Measurements from ENCODE around the gene NCAPH2.

The NCAPH2 gene

GRCh38 chr22:50507991-50508884 lies at the start of gene NCAPH2:
Gene NCAPH2 (plus strand): TSS chr22:50508224. CDS start chr22:50508338, 114 bp downstream.
- peak; percentile 95 for DNase-seq (ENCODE audit: low spot score)

- no peak for DNase-seq (ENCODE audit: low spot score)
Measured at GRCh38 chr22:50459016-50459415, 49.0 kb upstream of the NCAPH2 start.

GRCh38 chr22:50459496-50460140 lies 48.4 kb upstream of the NCAPH2 start:
- no peak for DNase-seq (ENCODE audit: low spot score)

- no peak for DNase-seq (ENCODE audit: low spot score)
Measured at GRCh38 chr22:50460938-50461337, 47.1 kb upstream of the NCAPH2 start.

GRCh38 chr22:50461536-50461935 lies 46.5 kb upstream of the NCAPH2 start:
- no peak for DNase-seq (ENCODE audit: low spot score)

- DNase-seq (ENCODE audit: low spot score), result no peak
Measured at GRCh38 chr22:50461979-50462540, 46.0 kb upstream of the NCAPH2 start.

GRCh38 chr22:50463188-50463900 lies 44.7 kb upstream of the NCAPH2 start:
- no peak for DNase-seq (ENCODE audit: low spot score)

GRCh38 chr22:50464451-50464850 lies 43.6 kb upstream of the NCAPH2 start:
- DNase-seq (ENCODE audit: low spot score), result no peak

- no peak for DNase-seq (ENCODE audit: low spot score)
Measured at GRCh38 chr22:50465066-50465930, 42.7 kb upstream of the NCAPH2 start.

GRCh38 chr22:50467341-50467740 lies 40.7 kb upstream of the NCAPH2 start:
- no peak for DNase-seq (ENCODE audit: low spot score)

GRCh38 chr22:50467773-50468440 lies 40.1 kb upstream of the NCAPH2 start:
- DNase-seq (ENCODE audit: low spot score), result no peak

GRCh38 chr22:50468626-50469025 lies 39.4 kb upstream of the NCAPH2 start:
- DNase-seq (ENCODE audit: low spot score), result no peak

GRCh38 chr22:50469377-50470305 lies 38.4 kb upstream of the NCAPH2 start:
- DNase-seq (ENCODE audit: low spot score), result no peak

GRCh38 chr22:50470491-50470890 lies 37.5 kb upstream of the NCAPH2 start:
- DNase-seq (ENCODE audit: low spot score), result no peak

- DNase-seq (ENCODE audit: low spot score), result no peak
Measured at GRCh38 chr22:50471197-50471847, 36.7 kb upstream of the NCAPH2 start.

- DNase-seq (ENCODE audit: low spot score), result no peak
Measured at GRCh38 chr22:50471962-50472361, 36.1 kb upstream of the NCAPH2 start.

GRCh38 chr22:50473088-50473487 lies 34.9 kb upstream of the NCAPH2 start:
- DNase-seq (ENCODE audit: low spot score), result no peak

GRCh38 chr22:50473855-50474671 lies 34.0 kb upstream of the NCAPH2 start:
- peak; percentile 75 for DNase-seq (ENCODE audit: low spot score)

Measured in RKO (cell line).